HEK293T (cell line): ENCODE data around the gene IFI27L1.

Experiments used
- ELF4 ChIP-seq: fragments of 450-650 bp; IDR thresholded peaks from 2 replicates; pipeline ENCODE4 v1.6.1; 2017; ENCODE audit warnings: antibody characterized with exemption
- NFRKB ChIP-seq: fragments of 450-650 bp; IDR thresholded peaks from 2 replicates; pipeline ENCODE4 v1.6.1; 2016; ENCODE audit warnings: mild to moderate bottlenecking, moderate library complexity
- SP1 ChIP-seq: fragments of 450-650 bp; IDR thresholded peaks from 2 replicates; pipeline ENCODE4 v1.6.1; 2017
- SUZ12 ChIP-seq: fragments of 450-650 bp; IDR thresholded peaks from 2 replicates; pipeline ENCODE4 v1.6.1; 2016; ENCODE audit warnings: mild to moderate bottlenecking
- TARDBP ChIP-seq: fragments of 450-650 bp; IDR thresholded peaks from 2 replicates; pipeline ENCODE4 v1.6.1; 2016

DNA sequence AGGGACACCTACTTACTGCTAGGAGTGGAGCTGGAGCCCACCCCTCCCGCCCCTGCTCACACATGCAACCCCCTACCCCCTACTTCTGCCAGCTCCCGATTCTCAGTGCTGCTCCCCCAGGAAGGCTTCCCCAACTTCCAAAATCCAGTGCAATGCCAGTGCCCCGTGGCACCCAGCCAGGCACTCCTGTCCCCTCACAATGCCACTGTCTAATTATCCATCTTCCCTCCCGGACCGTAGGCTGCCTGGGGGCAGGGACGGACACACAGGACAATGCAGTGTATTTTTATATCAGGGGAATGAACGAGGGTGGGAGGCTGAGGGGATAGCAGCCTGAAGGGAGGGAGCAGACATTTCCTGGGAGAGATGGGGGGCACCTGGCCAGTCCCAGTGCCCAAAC is 42.6 kb upstream of the IFI27L1 start:
- TF ChIP-seq TARDBP = no peak
- TF ChIP-seq SP1 = no peak
- TF ChIP-seq NFRKB = no peak
- no peak for TF ChIP-seq SUZ12
- no peak for TF ChIP-seq ELF4
